NCI-H774 (cell line): ENCODE data around the gene BBS9.
"Not testable (repeated sequence)": the region's sequence is repeated elsewhere in the genome, so short reads cannot be mapped to it uniquely, and the experiment has no call there.

Experiments used
- DNase-seq: peaks from one replicate; lab custom pipeline; 2025; lab: John Stamatoyannopoulos, UW

Gene BBS9

GRCh38 chr7:33431543-33431942, 302.2 kb downstream of the BBS9 start:
- no peak for DNase-seq

- DNase-seq, result no peak
These were observed 303.5 kb downstream of the BBS9 start for GRCh38 chr7:33432821-33433220.

- no peak for DNase-seq
These were observed 304.0 kb downstream of the BBS9 start for GRCh38 chr7:33433357-33433756.

- no peak for DNase-seq
These were observed 315.1 kb downstream of the BBS9 start for GRCh38 chr7:33444511-33444910.

- DNase-seq, result peak; percentile 80
These were observed 317.2 kb downstream of the BBS9 start for GRCh38 chr7:33446551-33446950.

- no peak for DNase-seq
These were observed 318.7 kb downstream of the BBS9 start for GRCh38 chr7:33448035-33448434.

- no peak for DNase-seq
These were observed 320.5 kb downstream of the BBS9 start for GRCh38 chr7:33449847-33450246.

- no peak for DNase-seq
These were observed 323.6 kb downstream of the BBS9 start for GRCh38 chr7:33452805-33453502.

- no peak for DNase-seq
These were observed 327.7 kb downstream of the BBS9 start for GRCh38 chr7:33457039-33457438.

GRCh38 chr7:33458581-33458980, 329.2 kb downstream of the BBS9 start:
- DNase-seq, result no peak

GRCh38 chr7:33459340-33459751, 330.0 kb downstream of the BBS9 start:
- no peak for DNase-seq

GRCh38 chr7:33463131-33463530, 333.8 kb downstream of the BBS9 start:
- no peak for DNase-seq

- DNase-seq, result no peak
These were observed 336.8 kb downstream of the BBS9 start for GRCh38 chr7:33466203-33466602.

- DNase-seq, result no peak
These were observed 342.4 kb downstream of the BBS9 start for GRCh38 chr7:33471636-33472242.

GRCh38 chr7:33472348-33473025, 343.1 kb downstream of the BBS9 start:
- DNase-seq, result no peak

- DNase-seq, result no peak
These were observed 348.5 kb downstream of the BBS9 start for GRCh38 chr7:33477719-33478480.

- DNase-seq, result not testable (repeated sequence)
These were observed 355.1 kb downstream of the BBS9 start for GRCh38 chr7:33484476-33484875.

GRCh38 chr7:33485747-33486493, 356.6 kb downstream of the BBS9 start:
- no peak for DNase-seq

GRCh38 chr7:33486633-33487032, 357.3 kb downstream of the BBS9 start:
- no peak for DNase-seq

GRCh38 chr7:33487998-33488682, 358.8 kb downstream of the BBS9 start:
- DNase-seq, result no peak

GRCh38 chr7:33494474-33494873, 365.1 kb downstream of the BBS9 start:
- no peak for DNase-seq
